Kidney (tissue), 14 donors: ENCODE measurements around the gene CRYAA. TPM values are rescaled to one million over a fixed set of nuclear protein-coding genes. Genes with fewer than 3 reads are reported as not detected.

Experiments used
- DNase-seq, 5 donors: peaks; one replicate each; pipeline ENCODE4 v3.0.0-alpha.2; 2013 to 2020
- FAIRE-seq: peaks from 2 replicates; lab custom pipeline; 2012; peaks lifted over from hg19 to GRCh38; lab: Jason Lieb, UNC
- H3K27ac ChIP-seq, 2 donors: one replicate each; pipeline ENCODE4 v1.7.0; 2013; ENCODE audit warnings: low read depth in 2 of 2, low read length in 2 of 2, inconsistent platforms in 1 of 2
- H3K27me3 ChIP-seq: one replicate; pipeline ENCODE4 v1.7.1; 2013; ENCODE audit warnings: low read length, inconsistent platforms; ENCODE audit not compliant: control insufficient read depth, insufficient read depth
- H3K36me3 ChIP-seq, 3 donors: one replicate each; pipeline versions ENCODE4 v1.7.0 to v1.7.1; 2013; ENCODE audit warnings: low read length in 3 of 3, control low read depth in 1 of 3, inconsistent platforms in 1 of 3; ENCODE audit not compliant: insufficient read depth in 3 of 3, control insufficient read depth in 2 of 3
- H3K4me1 ChIP-seq, 3 donors: one replicate each; pipeline versions ENCODE4 v1.7.0 to v1.7.1; 2013; ENCODE audit warnings: low read length in 3 of 3, inconsistent platforms in 1 of 3, low read depth in 1 of 3; ENCODE audit not compliant: control insufficient read depth in 2 of 3, insufficient read depth in 2 of 3
- H3K4me3 ChIP-seq, 3 donors: one replicate each; pipeline versions ENCODE4 v1.7.0 to v1.8.1; 2013; ENCODE audit warnings: low read length in 3 of 3, control low read depth in 1 of 3, inconsistent platforms in 1 of 3
- H3K9ac ChIP-seq, 3 donors: one replicate each; pipeline versions ENCODE4 v1.7.0 to v1.7.1; 2013; ENCODE audit warnings: low read length in 3 of 3, control low read depth in 1 of 3, inconsistent platforms in 1 of 3
- H3K9me3 ChIP-seq, 3 donors: one replicate each; pipeline versions ENCODE4 v1.7.0 to v1.7.1; 2013; ENCODE audit warnings: low read length in 3 of 3, control low read depth in 1 of 3, inconsistent platforms in 1 of 3; ENCODE audit not compliant: control insufficient read depth in 2 of 3, insufficient read depth in 1 of 3
- CTCF ChIP-seq: IDR thresholded peaks from 3 replicates; pipeline ENCODE4 v1.5.1; 2012; ENCODE audit warnings: mild to moderate bottlenecking, moderate library complexity, borderline replicate concordance; ENCODE audit not compliant: insufficient read depth; ENCODE audit errors: extremely low read depth
- intact Hi-C: fragments of 100-400 bp; cut with DNase I; formaldehyde crosslinking; loops from one replicate; pipeline ENCODE4 v1.11.1; 2022
- polyA plus RNA-seq: library from polyadenylated mRNA; stranded (reverse); fragments of 350-450 nt; fragmentation: Illumina TruSeq; extraction: RNeasy Lipid Tissue Mini Kit (QIAGEN cat#74804); gene quantifications from one replicate; pipeline ENCODE4 v1.2.3, GENCODE V29; 2014; ENCODE audit warnings: low read depth, low replicate concordance; ENCODE audit not compliant: insufficient read depth
- total RNA-seq: library from RNA; stranded (reverse); fragmentation: NEBNext Ultra II Directional; extraction: Animal tissue kit (Norgen Biotek cat#: 25700); gene quantifications from one replicate; pipeline ENCODE4 v1.2.1, GENCODE V29; 2021
- donor health status: control.
- donor health status: control.
- donor health status: control.
- donor health status: control.
- donor health status: control.
- donor health status: DM: yes; HTN: yes; CAD: no.
- donor health status: Normal renal cell carcinoma (clear cell type).

The CRYAA gene
- total and polyA plus RNA-seq, 2 donors from 2014 or later = 28.6 TPM; not detected in 1

DNA sequence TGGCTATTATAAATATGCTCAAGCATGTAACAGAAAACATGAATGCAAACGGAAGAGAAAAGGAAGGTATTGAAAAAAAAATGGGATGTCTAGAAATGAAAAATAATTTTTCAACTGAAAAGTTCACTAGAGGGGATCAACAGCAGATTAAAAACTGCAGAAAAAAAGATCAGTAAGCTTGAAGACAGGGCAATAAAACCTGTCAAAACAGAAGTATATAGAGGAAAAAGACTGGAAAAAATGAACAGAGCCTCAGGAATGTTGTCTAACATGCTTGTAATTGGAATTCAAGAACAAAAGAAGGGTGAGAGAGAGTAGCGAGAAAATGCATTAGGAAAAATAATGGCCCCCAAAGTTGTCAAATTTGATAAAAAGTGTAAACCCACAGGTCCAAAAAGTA lies 29.6 kb downstream of the CRYAA start:
- no peak for DNase-seq
- intact Hi-C loops = no loop called here
- peaks cover 0 to 3% (median 0%) of the 10 kb centered on the region in 3 donors for H3K4me1 ChIP-seq
- no peak for TF ChIP-seq CTCF
- no peak overlapping the region for H3K27ac ChIP-seq
- H3K27me3 ChIP-seq = no peaks in the 10 kb centered on the region
- no peaks in the 10 kb centered on the region for H3K36me3 ChIP-seq
- H3K9ac ChIP-seq = no peak overlapping the region
- FAIRE-seq = no peak
- peaks cover 0 to 6% (median 3%) of the 10 kb centered on the region in 3 donors for H3K9me3 ChIP-seq
- H3K4me3 ChIP-seq = no peak overlapping the region

- no peak for FAIRE-seq
- no peak for DNase-seq
- no peak overlapping the region for H3K9ac ChIP-seq
- no peak for TF ChIP-seq CTCF
- no peaks in the 10 kb centered on the region for H3K4me1 ChIP-seq
- no peaks in the 10 kb centered on the region for H3K36me3 ChIP-seq
- H3K9me3 ChIP-seq = peaks cover 0 to 6% (median 3%) of the 10 kb centered on the region in 3 donors
- no peak overlapping the region for H3K4me3 ChIP-seq
- H3K27me3 ChIP-seq = no peaks in the 10 kb centered on the region
- H3K27ac ChIP-seq = no peak overlapping the region
- intact Hi-C loops = no loop called here
Observed at GRCh38 chr21:43201491-43201890, 32.7 kb downstream of the CRYAA start.

DNA sequence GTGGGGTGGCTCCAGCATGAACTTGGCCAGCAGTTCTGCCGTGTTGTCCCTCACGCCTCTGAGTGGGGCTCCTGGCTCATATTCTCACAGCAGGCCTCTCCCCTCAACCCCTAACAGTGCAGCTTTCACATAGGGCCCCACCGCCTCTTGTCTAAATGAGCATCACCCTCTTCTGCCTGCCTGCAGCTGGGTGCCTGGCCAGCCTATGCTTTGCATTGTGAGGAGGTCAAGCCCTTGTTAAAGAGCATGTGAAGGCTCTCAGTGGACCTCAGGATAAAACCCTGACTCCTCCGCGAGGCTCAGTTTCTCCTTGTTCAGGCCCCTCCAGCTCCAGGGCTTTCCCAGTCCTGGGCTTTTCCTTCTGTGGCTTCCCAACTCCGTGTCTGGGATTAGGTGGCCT lies 34.8 kb downstream of the CRYAA start:
- Histone ChIP-seq H3K4me3 (no peak overlapping the region), H3K36me3 (no peaks in the 10 kb centered on the region), H3K4me1 (no peaks in the 10 kb centered on the region), H3K9me3 (peaks cover 0 to 6% (median 3%) of the 10 kb centered on the region in 3 donors), H3K9ac (no peak overlapping the region), H3K27ac (no peak overlapping the region), H3K27me3 (no peaks in the 10 kb centered on the region)
- intact Hi-C loops = no loop called here
- no peak for FAIRE-seq
- peak in 2 of 5 donors; percentile 11 to 41 for DNase-seq
- TF ChIP-seq CTCF = no peak

DNA sequence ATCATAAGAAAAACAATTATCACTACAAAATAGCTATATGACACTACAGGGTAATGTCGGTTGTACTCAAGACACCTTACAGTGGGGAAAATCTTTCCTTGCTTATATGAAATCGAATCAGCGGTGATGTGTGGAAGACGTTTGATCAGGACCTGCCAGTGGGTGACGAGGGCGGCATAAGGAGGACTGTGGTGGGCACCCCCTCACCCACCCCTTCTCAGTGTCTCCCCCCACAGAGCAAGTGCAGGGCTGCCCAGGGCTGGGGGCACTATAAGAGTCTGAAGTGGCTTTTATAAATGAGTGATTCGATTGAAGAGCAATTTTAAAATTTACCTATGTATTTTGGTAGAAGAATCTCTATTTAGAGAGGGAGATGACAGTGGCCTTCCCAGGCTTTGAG lies 35.8 kb downstream of the CRYAA start:
- H3K27me3 ChIP-seq = no peaks in the 10 kb centered on the region
- no peak for TF ChIP-seq CTCF
- FAIRE-seq = no peak
- H3K27ac ChIP-seq = no peak overlapping the region
- peak in 2 of 5 donors; percentile 4 to 46 for DNase-seq
- no peak overlapping the region for H3K4me3 ChIP-seq
- H3K9me3 ChIP-seq = peaks cover 0 to 6% (median 3%) of the 10 kb centered on the region in 3 donors
- no peak overlapping the region for H3K9ac ChIP-seq
- intact Hi-C loops = no loop called here
- H3K4me1 ChIP-seq = no peaks in the 10 kb centered on the region
- no peaks in the 10 kb centered on the region for H3K36me3 ChIP-seq
